CD4-positive, alpha-beta T cell (primary cell): ENCODE data around the gene DNAH7. TPM values are rescaled to one million over a fixed set of nuclear protein-coding genes. Genes with fewer than 3 reads are reported as not detected.

ENCODE experiments used
- ATAC-seq: fragments of 200-7000 bp; cut with Tn5 transposase; one replicate; pipeline ENCODE4 v1.10.0; 2022; ENCODE audit warnings: mild to moderate bottlenecking; ENCODE audit not compliant: poor library complexity
- CTCF ChIA-PET: fragments of 350-600 bp; sonication (Branson Sonifier 250); formaldehyde crosslinking; loops from one replicate; lab custom pipeline; 2021; ENCODE audit warnings: antibody characterized with exemption, inconsistent platforms; lab: Charles Lee
- POLR2A ChIA-PET: fragments of 350-600 bp; sonication (Branson Sonifier 250); formaldehyde crosslinking; loops from one replicate; lab custom pipeline; 2021; ENCODE audit warnings: antibody characterized with exemption, inconsistent platforms; lab: Charles Lee
- DNase-seq, 14 experiments: peaks; one replicate each; pipeline ENCODE4 v3.0.0-alpha.2; 2013 to 2020; ENCODE audit warnings: mixed read lengths in 2 of 14
- H3K27ac ChIP-seq, 2 donors: one replicate each; pipeline versions ENCODE4 v1.5.1 to v1.7.0; 2013; ENCODE audit warnings: low read length in 2 of 2, low read depth in 1 of 2, mild to moderate bottlenecking in 1 of 2
- H3K27me3 ChIP-seq, 2 experiments: 1 replicate in 1 of 2; 2 replicates in 1 of 2; pipeline versions ENCODE4 v1.6.1 to v1.7.0; 2013; ENCODE audit warnings: low read length in 2 of 2, control low read depth in 1 of 2, mild to moderate bottlenecking in 1 of 2, moderate library complexity in 1 of 2; ENCODE audit not compliant: insufficient read depth in 2 of 2, control insufficient read depth in 1 of 2
- H3K36me3 ChIP-seq: one replicate; pipeline ENCODE4 v1.6.1; 2013; ENCODE audit warnings: low read length, control low read depth; ENCODE audit not compliant: insufficient read depth
- H3K4me1 ChIP-seq: one replicate; pipeline ENCODE4 v1.6.1; 2013; ENCODE audit warnings: low read length, control low read depth; ENCODE audit not compliant: insufficient read depth
- H3K4me3 ChIP-seq: one replicate; pipeline ENCODE4 v1.5.1; 2013; ENCODE audit warnings: mild to moderate bottlenecking, low read length, moderate library complexity
- H3K9me3 ChIP-seq, 2 experiments: 1 replicate in 1 of 2; 2 replicates in 1 of 2; pipeline versions ENCODE4 v1.6.1 to v1.7.0; 2013; ENCODE audit warnings: low read length in 2 of 2, mild to moderate bottlenecking in 2 of 2, control low read depth in 1 of 2, moderate library complexity in 1 of 2; ENCODE audit not compliant: control insufficient read depth in 1 of 2, insufficient read depth in 1 of 2
- H3K27ac Mint-ChIP-seq: one replicate; pipeline ENCODE4 v1.8.0; 2020; ENCODE audit warnings: mixed read lengths
- H3K27me3 Mint-ChIP-seq: one replicate; pipeline ENCODE4 v1.8.0; 2021; ENCODE audit warnings: mixed read lengths
- H3K36me3 Mint-ChIP-seq: one replicate; pipeline ENCODE4 v1.8.0; 2021; ENCODE audit warnings: low read depth, mixed read lengths
- H3K4me1 Mint-ChIP-seq: one replicate; pipeline ENCODE4 v1.8.0; 2021; ENCODE audit warnings: low read depth, mixed read lengths
- H3K4me3 Mint-ChIP-seq: one replicate; pipeline ENCODE4 v1.8.0; 2020; ENCODE audit warnings: mild to moderate bottlenecking, mixed read lengths
- H3K9me3 Mint-ChIP-seq: one replicate; pipeline ENCODE4 v1.8.0; 2020; ENCODE audit warnings: mixed read lengths
- intact Hi-C, 2 experiments: fragments of 100-400 bp; cut with DNase I in 1 of 2; cut with micrococcal nuclease in 1 of 2; formaldehyde crosslinking; loops; one replicate each; pipeline versions ENCODE4 v1.15.1 to v1.9.0; 2023 to 2025; cut with DNase I, micrococcal nuclease
- total RNA-seq, 174 experiments: library from RNA in 2 of 174; stranded (reverse) in 2 of 174; gene quantifications; one replicate each; pipeline ENCODE4 v1.2.3 and lab custom pipeline; 2021 to 2026
- TF ChIP-seq, protein P1 (sequence below): fragments of 200-600 bp; IDR thresholded peaks from one replicate; pipeline ENCODE4 v1.8.0; 2022; ENCODE audit warnings: antibody characterized with exemption, mild to moderate bottlenecking

Gene DNAH7
- total RNA-seq, 2 experiments from 2014 or later = not detected

DNA sequence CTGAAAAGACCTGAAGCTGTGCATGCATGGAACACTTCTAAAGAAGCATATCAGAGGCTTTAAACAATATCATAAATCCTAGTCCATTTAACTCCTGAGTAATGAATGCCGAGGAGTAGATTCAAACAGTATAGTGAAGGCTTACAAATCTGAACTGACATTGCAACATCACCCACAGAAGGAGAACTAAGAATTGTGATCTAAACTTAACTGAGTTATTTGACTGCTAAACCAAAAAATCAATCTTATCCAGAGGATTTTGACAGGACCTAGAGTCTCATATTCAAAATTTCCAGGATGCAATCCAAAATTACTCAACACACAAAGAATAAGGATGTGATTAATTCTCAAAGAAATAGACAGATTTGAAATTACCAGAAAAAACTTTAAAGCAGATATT, 230.6 kb downstream of the DNAH7 start:
- no peak overlapping the region for H3K27ac Mint-ChIP-seq
- ChIA-PET POLR2A (no interaction called here), CTCF (no interaction called here)
- peaks cover 0 to 5% of the 10 kb centered on the region in 2 experiments for H3K27me3 ChIP-seq
- H3K4me1 Mint-ChIP-seq = peaks cover 5% of the 10 kb centered on the region
- H3K36me3 Mint-ChIP-seq = no peaks in the 10 kb centered on the region
- TF ChIP-seq, protein P1, sequence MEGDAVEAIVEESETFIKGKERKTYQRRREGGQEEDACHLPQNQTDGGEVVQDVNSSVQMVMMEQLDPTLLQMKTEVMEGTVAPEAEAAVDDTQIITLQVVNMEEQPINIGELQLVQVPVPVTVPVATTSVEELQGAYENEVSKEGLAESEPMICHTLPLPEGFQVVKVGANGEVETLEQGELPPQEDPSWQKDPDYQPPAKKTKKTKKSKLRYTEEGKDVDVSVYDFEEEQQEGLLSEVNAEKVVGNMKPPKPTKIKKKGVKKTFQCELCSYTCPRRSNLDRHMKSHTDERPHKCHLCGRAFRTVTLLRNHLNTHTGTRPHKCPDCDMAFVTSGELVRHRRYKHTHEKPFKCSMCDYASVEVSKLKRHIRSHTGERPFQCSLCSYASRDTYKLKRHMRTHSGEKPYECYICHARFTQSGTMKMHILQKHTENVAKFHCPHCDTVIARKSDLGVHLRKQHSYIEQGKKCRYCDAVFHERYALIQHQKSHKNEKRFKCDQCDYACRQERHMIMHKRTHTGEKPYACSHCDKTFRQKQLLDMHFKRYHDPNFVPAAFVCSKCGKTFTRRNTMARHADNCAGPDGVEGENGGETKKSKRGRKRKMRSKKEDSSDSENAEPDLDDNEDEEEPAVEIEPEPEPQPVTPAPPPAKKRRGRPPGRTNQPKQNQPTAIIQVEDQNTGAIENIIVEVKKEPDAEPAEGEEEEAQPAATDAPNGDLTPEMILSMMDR = no peak
- ATAC-seq = no peak
- no peaks in the 10 kb centered on the region for H3K4me1 ChIP-seq
- H3K4me3 Mint-ChIP-seq = no peak overlapping the region
- H3K9me3 ChIP-seq = no peaks in the 10 kb centered on the region
- H3K9me3 Mint-ChIP-seq = no peaks in the 10 kb centered on the region
- intact Hi-C loops = no loop called here
- no peak overlapping the region for H3K4me3 ChIP-seq
- H3K36me3 ChIP-seq = no peaks in the 10 kb centered on the region
- H3K27ac ChIP-seq = no peak overlapping the region
- DNase-seq = no peak
- H3K27me3 Mint-ChIP-seq = no peaks in the 10 kb centered on the region

DNA sequence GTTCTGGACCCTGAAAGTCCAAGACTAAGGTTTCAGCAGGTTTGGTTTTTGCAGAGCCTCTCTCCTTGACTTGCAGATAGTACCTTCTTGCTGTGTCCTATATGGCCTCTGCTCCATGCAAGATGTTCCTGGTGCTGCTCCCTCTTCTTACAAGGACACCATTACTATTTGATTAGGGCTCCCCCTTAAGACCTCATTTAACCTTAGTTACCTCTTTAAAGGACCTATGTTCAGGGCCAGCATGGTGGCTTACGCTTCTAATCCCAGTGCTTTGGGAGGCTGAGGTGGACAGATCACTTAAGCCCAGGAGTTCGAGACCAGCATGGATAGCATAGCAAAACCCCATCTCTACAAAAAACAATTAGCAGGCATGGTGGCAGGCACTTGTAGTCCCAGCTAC, 232.6 kb downstream of the DNAH7 start:
- no peak for ATAC-seq
- no peak overlapping the region for H3K4me3 ChIP-seq
- ChIA-PET CTCF (no interaction called here), POLR2A (interaction anchor here (0.6 kb wide), 1 partner anchor 191 kb away, joined by 3 read pairs; no protein-coding TSS in a partner anchor)
- peaks cover 0 to 5% of the 10 kb centered on the region in 2 experiments for H3K27me3 ChIP-seq
- no peaks in the 10 kb centered on the region for H3K9me3 ChIP-seq
- TF ChIP-seq, protein P1 = no peak
- no peaks in the 10 kb centered on the region for H3K36me3 Mint-ChIP-seq
- no peaks in the 10 kb centered on the region for H3K27me3 Mint-ChIP-seq
- no peaks in the 10 kb centered on the region for H3K9me3 Mint-ChIP-seq
- no peaks in the 10 kb centered on the region for H3K4me1 ChIP-seq
- H3K27ac Mint-ChIP-seq = no peak overlapping the region
- intact Hi-C loops = no loop called here
- no peaks in the 10 kb centered on the region for H3K4me1 Mint-ChIP-seq
- H3K27ac ChIP-seq = no peak overlapping the region
- H3K4me3 Mint-ChIP-seq = no peak overlapping the region
- H3K36me3 ChIP-seq = no peaks in the 10 kb centered on the region
- no peak for DNase-seq

DNA sequence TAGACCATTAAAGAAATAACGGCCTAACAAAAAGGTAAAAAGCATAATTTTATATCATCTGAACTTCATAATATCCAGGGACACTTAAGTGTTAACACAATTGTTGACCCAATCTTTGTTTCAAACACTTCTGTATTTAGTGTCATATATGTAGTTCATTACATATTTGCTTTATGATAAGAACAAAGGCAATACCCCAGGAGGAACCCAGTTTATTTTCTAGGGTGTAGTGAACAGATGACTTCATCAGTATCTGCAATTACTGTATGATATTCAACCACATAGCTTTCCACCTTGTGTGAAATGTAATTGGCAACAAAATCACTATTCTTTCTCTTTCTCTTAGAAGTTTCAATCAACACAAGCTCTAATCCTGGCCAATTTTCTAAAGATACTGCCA, 233.8 kb downstream of the DNAH7 start:
- Mint-ChIP-seq H3K27ac (no peak overlapping the region), H3K4me3 (no peak overlapping the region), H3K9me3 (no peaks in the 10 kb centered on the region), H3K4me1 (no peaks in the 10 kb centered on the region), H3K36me3 (no peaks in the 10 kb centered on the region), H3K27me3 (no peaks in the 10 kb centered on the region)
- Histone ChIP-seq H3K4me3 (no peak overlapping the region), H3K27ac (no peak overlapping the region), H3K27me3 (peaks cover 0 to 5% of the 10 kb centered on the region in 2 experiments), H3K9me3 (no peaks in the 10 kb centered on the region), H3K4me1 (no peaks in the 10 kb centered on the region), H3K36me3 (no peaks in the 10 kb centered on the region)
- intact Hi-C loops = no loop called here
- ChIA-PET CTCF (interaction anchor here (0.7 kb wide), 1 partner anchor 1341 kb away, joined by 6 read pairs; no protein-coding TSS in a partner anchor), POLR2A (no interaction called here)
- DNase-seq = no peak
- no peak for ATAC-seq
- TF ChIP-seq, protein P1 = no peak
